ENCODE measurements around the gene JCHAIN. TPM values are rescaled to one million over a fixed set of nuclear protein-coding genes. Genes with fewer than 3 reads are reported as not detected.

The JCHAIN gene
- total and polyA plus RNA-seq, 2 of the 8 experiments (the other 6 are each of a cell fraction or from before 2014, with no cell fraction given) = not detected

- TF ChIP-seq SIN3A (conservative IDR thresholded peaks at IDR 0.05 in 1 of 2, IDR thresholded peaks at IDR 0.05 in 1 of 2; ENCODE audit: low read depth in 1 of 2, low read length in 2 of 2) = no peak
- no peak for TF ChIP-seq MAFK (IDR thresholded peaks at IDR 0.05; ENCODE audit: low read depth, low read length)
- no peak for TF ChIP-seq CBX5 (IDR thresholded peaks at IDR 0.05; ENCODE audit: low read depth, low read length)
These were observed 4.2 kb upstream of the JCHAIN start (continued) for GRCh38 chr4:70670332-70671014.

Measured in H1 (cell line).